Osteocyte (in vitro differentiated cells): ENCODE measurements around the gene BUB1B. TPM values are rescaled to one million over a fixed set of nuclear protein-coding genes. Genes with fewer than 3 reads are reported as not detected.

ENCODE experiments used
- DNase-seq: peaks from one replicate; pipeline ENCODE4 v3.0.0; 2021; ENCODE audit warnings: mixed read lengths; ENCODE audit not compliant: unreplicated experiment; ENCODE audit errors: extremely low spot score
- H3K27ac Mint-ChIP-seq: one replicate; pipeline ENCODE4 v1.8.0; 2021; ENCODE audit warnings: mild to moderate bottlenecking, mixed read lengths; ENCODE audit not compliant: unreplicated experiment
- H3K27me3 Mint-ChIP-seq: one replicate; pipeline ENCODE4 v1.8.0; 2021; ENCODE audit warnings: mixed read lengths; ENCODE audit not compliant: unreplicated experiment
- H3K36me3 Mint-ChIP-seq: one replicate; pipeline ENCODE4 v1.8.0; 2021; ENCODE audit warnings: mixed read lengths; ENCODE audit not compliant: unreplicated experiment
- H3K4me1 Mint-ChIP-seq: one replicate; pipeline ENCODE4 v1.8.0; 2021; ENCODE audit warnings: mixed read lengths; ENCODE audit not compliant: unreplicated experiment
- H3K4me3 Mint-ChIP-seq: one replicate; pipeline ENCODE4 v1.8.0; 2021; ENCODE audit warnings: mild to moderate bottlenecking, moderate library complexity, mixed read lengths; ENCODE audit not compliant: unreplicated experiment
- H3K9me3 Mint-ChIP-seq: one replicate; pipeline ENCODE4 v1.8.0; 2021; ENCODE audit warnings: mixed read lengths; ENCODE audit not compliant: unreplicated experiment
- total RNA-seq: library from RNA; stranded (reverse); gene quantifications from 2 replicates; pipeline ENCODE4 v1.2.1, GENCODE V29; 2021
- TF ChIP-seq, protein P1 (sequence below): fragments of 200-600 bp; sonication (generic); IDR thresholded peaks from 2 replicates; pipeline ENCODE4 v1.5.0; 2021; ENCODE audit warnings: antibody characterized with exemption, mild to moderate bottlenecking, moderate library complexity

The BUB1B gene
- total RNA-seq, 1 donor from 2014 or later, result 8.5 TPM

- Mint-ChIP-seq H3K4me3 (no peak overlapping the region), H3K36me3 (no peaks in the 10 kb centered on the region), H3K27me3 (peaks cover 15% of the 10 kb centered on the region), H3K4me1 (peaks cover 7% of the 10 kb centered on the region), H3K9me3 (no peaks in the 10 kb centered on the region), H3K27ac (no peak overlapping the region)
- TF ChIP-seq, protein P1, sequence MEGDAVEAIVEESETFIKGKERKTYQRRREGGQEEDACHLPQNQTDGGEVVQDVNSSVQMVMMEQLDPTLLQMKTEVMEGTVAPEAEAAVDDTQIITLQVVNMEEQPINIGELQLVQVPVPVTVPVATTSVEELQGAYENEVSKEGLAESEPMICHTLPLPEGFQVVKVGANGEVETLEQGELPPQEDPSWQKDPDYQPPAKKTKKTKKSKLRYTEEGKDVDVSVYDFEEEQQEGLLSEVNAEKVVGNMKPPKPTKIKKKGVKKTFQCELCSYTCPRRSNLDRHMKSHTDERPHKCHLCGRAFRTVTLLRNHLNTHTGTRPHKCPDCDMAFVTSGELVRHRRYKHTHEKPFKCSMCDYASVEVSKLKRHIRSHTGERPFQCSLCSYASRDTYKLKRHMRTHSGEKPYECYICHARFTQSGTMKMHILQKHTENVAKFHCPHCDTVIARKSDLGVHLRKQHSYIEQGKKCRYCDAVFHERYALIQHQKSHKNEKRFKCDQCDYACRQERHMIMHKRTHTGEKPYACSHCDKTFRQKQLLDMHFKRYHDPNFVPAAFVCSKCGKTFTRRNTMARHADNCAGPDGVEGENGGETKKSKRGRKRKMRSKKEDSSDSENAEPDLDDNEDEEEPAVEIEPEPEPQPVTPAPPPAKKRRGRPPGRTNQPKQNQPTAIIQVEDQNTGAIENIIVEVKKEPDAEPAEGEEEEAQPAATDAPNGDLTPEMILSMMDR, result no peak
- DNase-seq, result no peak
These were observed 89.4 kb downstream of the BUB1B start for GRCh38 chr15:40250304-40250656.

DNA sequence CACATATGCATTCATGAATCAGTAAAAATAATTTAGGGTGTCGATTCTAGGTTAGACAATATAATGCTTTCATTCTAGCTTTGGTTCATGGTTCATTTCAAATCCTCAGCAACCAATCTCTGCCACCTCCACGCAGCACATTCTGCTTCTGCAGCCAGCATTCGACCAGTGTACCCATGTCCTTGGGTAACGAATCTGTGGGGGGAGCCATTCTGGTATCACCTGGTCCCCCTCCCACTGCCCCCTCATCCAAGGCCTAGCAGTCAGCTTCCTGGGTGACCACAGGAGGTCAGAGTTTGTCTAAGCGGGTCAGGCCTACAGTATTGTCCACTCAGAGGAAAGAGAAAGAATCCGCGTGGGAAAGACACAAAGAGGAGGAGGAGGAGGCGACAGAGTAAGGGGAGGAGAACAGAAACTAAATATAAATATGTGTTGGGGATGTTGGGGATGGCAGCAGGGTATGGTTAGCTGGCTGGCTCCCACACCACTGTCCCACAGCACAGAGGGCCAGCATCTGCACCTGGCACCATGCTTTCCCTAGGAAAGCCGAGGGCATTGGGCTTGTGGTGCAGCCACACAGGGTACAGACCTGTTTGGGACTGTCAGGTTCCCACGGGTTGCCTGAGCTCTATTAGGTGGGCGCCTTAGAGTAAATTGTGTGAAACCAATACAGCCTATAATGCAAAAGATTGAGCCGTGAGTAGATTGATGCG is 90.1 kb downstream of the BUB1B start:
- Mint-ChIP-seq H3K4me1 (peaks cover 7% of the 10 kb centered on the region), H3K36me3 (no peaks in the 10 kb centered on the region), H3K9me3 (no peaks in the 10 kb centered on the region), H3K27ac (no peak overlapping the region), H3K27me3 (peaks cover 15% of the 10 kb centered on the region), H3K4me3 (no peak overlapping the region)
- TF ChIP-seq, protein P1, result no peak
- no peak for DNase-seq

GRCh38 chr15:40251486-40252140 is 90.7 kb downstream of the BUB1B start:
- Mint-ChIP-seq H3K27ac (no peak overlapping the region), H3K27me3 (peaks cover 15% of the 10 kb centered on the region), H3K4me3 (no peak overlapping the region), H3K4me1 (peaks cover 7% of the 10 kb centered on the region), H3K9me3 (no peaks in the 10 kb centered on the region), H3K36me3 (no peaks in the 10 kb centered on the region)
- no peak for DNase-seq
- TF ChIP-seq, protein P1, result no peak

DNA sequence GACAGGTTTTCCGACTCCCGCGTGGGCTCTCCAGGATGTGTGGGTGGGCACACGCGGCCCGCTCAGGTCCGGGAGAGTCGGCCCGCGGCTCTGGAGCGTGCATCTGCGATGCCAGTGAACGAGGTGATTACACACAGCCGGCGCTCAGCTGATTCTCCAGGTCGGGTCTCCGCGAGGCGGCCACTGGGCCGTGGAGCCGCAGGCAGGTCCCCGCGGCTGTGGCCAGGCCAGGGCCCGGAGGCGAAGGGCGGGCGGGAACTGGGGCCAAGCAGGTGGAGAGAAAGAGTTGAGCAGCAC is 91.2 kb downstream of the BUB1B start:
- no peaks in the 10 kb centered on the region for H3K36me3 Mint-ChIP-seq
- TF ChIP-seq, protein P1, result no peak
- H3K4me1 Mint-ChIP-seq, result peaks cover 7% of the 10 kb centered on the region
- H3K4me3 Mint-ChIP-seq, result no peak overlapping the region
- H3K9me3 Mint-ChIP-seq, result no peaks in the 10 kb centered on the region
- H3K27ac Mint-ChIP-seq, result no peak overlapping the region
- DNase-seq, result no peak
- H3K27me3 Mint-ChIP-seq, result peaks cover 15% of the 10 kb centered on the region

GRCh38 chr15:40252438-40253166 is 91.7 kb downstream of the BUB1B start:
- DNase-seq, result no peak
- no peaks in the 10 kb centered on the region for H3K9me3 Mint-ChIP-seq
- H3K4me3 Mint-ChIP-seq, result peak overlapping the region; percentile 55
- peaks cover 15% of the 10 kb centered on the region for H3K27me3 Mint-ChIP-seq
- no peak overlapping the region for H3K27ac Mint-ChIP-seq
- no peaks in the 10 kb centered on the region for H3K36me3 Mint-ChIP-seq
- TF ChIP-seq, protein P1, result no peak
- peaks cover 9% of the 10 kb centered on the region for H3K4me1 Mint-ChIP-seq
